Activated CD4-positive, alpha-beta T cell treated with anti-CD3 and anti-CD28 coated beads for 48 hours (primary cell): ENCODE data around the gene MYO15A.
"Not testable (repeated sequence)": the region's sequence is repeated elsewhere in the genome, so short reads cannot be mapped to it uniquely, and the experiment has no call there.

Experiments used
- DNase-seq: peaks from one replicate; pipeline ENCODE4 v3.0.0-alpha.2; 2020

The MYO15A gene

DNA sequence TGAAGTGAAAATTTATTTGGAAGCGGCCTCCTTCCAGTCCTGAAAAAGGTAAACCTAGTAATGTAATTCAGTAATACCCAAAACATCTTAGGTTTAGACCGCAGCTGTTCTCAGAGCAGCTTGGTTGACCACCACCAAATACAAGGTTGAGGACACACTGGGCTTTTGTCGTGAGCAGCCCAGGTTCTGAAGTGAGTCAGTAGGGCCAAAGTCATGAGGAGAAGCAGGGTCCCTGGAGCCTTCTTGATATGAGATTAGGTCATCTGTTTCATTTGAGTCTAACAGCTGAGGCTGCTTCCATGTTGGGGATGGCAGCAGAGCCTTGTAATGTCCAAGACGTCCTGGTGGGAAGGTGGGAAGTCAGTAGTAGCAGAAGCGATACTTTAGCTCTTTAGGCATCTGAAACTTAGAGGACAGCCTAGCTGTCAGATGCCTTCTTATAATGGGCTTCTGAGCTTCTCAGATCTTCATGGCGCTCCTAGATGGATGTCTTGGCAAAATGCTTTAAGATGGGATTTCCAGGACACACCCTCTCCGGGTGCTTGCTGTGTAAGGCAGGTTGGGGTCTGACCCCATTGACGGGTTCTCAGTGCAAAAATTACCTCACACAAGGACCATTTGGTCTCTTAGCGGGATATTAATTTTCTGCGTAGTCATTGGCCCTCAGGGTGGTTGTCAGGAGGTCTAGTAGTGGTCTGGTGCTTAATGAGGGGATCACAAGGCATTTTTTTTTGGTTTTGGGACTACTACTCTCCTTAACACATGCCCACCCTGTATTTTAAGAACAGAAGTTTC lies 77.5 kb downstream of the MYO15A start:
- no peak for DNase-seq

DNA sequence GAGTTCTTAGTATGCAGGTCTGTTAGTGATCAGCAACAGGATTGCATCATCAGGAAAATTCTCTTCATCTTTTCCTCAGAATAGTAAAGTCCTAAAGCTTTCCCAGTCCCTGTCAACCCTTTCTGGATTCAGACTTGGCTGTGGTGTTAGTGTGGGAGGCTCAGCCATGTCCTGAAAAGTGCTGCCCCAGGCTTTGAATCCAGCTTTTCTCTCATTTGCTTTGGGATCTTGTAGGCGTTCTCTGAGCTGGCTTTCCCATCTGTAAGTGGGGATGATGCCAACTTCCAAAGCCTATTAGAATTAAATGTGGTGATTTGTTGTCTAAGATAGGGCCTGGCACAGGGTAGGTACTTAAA lies 78.0 kb downstream of the MYO15A start:
- DNase-seq, result no peak

DNA sequence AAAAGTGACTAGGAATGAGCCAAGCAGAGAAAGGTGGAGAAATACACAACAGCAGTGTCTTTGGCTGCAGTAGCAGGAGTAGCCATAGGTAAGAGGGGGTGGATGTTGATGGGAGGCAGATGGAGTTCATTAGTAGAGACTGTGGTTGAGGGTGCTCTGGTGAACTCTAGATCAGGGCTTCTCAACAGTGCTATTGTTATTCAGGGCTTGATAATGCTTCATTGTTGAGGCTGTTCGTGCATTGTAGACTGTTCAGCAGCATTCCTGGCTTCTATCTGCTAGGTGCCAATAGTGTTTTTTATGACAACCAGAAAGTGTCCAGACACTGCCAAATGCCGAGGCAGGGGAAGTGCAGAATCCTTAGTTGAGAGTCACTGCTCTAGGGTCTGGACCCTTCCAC lies 78.7 kb downstream of the MYO15A start:
- no peak for DNase-seq

DNA sequence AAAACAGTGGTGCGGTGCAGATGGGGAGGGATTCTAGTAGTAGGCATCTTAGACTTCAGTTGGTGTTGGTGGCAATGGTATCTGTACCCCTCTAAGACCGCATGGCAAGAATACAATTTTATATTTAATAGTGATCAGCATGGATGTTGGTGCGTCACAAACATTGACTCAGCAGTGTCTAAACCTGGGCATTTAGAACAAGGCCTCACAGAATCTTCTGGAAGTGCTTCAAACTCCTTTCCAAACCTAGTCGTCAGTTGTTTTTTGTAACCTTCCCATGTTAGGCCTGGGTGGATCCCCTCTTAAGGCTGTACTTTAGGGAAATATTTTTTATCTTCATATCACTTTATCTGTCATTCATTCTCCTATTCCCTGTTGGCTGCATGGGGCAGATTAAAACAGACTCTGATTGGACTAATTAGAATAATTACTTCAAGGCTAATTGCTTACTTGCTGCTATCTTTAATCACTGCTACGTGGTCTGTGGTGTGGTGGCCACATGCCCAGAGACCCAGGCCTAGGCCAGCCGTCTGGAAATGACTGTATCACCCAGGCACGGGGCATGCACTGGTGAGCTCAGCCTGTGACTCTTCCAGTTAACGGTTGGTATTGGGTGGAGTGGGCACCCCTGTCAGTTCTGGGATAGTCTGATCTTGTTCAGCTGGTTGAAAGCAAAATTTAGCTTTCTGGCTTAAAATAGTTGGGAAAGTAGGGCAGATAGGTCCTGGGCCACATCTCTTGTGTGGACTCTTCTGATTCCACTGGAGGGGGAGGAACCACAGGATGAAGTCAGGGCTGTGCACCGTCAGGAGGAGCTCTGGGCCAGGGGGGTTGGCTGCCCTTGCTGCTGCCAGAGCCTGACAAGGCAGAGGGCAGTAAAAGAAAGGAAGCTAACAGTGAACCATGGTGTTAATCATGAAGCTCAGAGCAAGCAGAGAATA lies 79.5 kb downstream of the MYO15A start:
- DNase-seq, result peak; percentile 41

DNA sequence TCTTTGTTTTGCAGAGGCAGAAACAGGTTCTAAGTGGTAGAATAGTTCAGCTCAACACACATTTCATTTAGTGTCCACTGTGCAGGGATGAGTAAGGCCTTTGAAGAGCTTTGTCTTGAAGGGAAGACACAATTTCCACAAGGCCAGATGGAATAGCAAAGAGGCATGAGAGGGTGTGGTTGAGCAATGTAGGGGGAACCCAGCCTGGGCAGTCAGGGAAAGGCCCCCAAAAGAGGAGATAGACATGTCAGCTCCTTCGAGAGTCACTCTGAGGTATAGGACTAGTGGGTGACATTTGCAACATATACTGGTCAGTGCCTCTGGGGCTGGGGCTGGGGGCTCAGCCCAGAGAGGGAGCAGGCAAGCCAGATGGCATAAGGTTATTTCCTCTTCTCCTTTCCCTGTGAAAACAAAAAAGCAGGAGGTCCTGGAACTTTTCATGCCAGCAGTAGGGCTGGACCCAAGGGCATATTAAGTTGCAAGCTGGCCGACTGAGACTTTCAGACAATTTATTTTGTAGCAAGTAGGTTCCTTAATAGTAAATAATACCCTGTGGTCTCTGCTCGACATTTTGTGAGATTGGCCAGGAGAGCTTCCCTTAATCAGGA lies 82.2 kb downstream of the MYO15A start:
- DNase-seq, result no peak

DNA sequence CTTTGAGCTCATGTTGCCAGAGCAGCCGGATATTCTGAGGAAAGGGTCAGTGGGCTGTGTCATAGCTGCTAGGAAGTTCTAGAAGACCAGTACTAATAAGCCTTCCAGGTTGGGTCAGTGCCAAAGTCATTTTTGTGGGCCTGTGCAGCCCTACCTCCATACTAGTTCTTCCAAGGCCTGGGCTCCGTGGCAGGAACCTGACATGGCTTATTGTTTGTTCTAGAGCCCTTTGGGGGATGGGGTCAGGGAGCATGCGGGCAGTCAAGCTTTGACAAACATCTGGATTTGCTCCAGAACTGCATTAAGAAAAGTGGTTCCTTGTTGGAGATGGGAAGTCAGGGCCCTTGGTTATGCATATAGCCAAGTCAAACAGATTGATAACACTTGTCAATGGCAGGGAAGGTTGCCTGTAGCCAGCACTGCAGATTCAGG lies 82.7 kb downstream of the MYO15A start:
- DNase-seq, result no peak

DNA sequence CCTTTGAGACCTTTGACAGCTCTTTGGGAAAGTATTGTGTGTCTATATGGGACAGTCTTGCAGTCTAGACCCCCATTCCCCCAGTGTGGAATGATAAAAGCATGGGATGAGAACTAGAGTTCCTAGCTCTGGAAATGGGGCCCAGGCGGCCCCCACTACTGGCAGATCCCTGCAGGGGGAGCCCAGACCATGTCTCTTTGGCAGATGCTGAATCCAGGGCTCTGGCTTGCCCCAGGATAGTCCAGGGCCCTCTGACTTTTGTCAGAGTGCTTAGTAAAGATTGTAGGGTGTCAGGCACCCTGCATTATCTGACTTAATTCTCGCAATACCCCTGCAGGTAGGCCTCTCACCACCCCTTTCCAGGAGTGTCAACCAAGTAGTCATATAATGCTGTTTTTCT lies 83.4 kb downstream of the MYO15A start:
- DNase-seq, result no peak

DNA sequence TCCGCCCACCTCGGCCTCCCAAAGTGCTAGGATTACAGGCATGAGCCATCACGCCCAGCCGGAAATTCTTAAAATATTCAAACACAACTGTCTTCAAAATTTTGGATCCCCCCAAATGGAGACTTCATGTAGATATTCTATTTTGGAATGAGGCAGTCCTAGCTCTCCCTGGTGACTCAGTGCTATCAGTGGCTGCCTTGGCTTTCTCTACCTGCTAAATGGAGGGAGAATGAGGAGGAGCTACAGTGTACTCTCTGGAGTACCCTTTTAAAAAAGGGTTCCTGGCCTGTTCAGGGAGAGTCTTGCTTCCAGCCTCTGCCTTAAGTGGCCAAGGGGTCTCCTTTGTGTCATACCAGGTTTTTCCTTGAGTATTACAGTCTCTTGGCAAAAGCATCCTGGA lies 85.8 kb downstream of the MYO15A start:
- no peak for DNase-seq

DNA sequence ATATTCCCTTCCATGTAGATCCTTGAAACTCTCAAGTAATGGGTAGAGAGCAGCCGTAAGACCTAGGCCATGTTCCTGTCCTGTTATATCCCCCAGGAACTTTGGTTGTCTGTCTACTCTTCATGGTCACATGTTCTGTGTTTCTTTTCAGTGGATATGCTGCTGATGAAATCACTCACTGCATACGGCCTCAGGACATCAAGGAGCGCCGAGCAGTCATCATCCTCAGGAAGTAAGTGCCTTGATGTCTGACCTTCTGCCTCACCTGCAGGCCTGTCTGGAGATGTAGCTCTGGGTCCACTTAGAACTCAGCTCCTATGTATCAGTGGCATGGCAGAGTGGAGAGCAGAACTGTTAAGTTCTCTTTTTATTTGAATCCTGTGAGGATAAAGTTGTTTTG lies 86.2 kb downstream of the MYO15A start:
- DNase-seq, result no peak

DNA sequence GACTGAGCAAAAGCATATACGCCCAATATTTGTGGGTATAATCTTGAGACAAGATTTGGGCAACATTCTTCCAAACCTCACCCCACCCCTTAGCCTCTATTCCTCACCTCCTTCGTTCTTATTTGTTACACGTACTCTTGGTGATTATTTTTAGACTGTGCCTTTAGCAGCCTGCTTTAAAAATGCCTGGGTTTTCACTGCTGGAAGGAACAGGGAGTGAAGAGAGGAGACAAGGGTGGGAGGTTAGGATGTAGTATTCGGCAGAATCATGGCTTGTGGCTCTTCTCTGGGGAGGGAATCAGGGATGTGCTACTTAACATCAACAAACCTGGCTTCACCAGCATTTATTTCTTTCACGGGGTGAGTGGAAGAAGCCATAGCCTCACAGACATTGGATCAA lies 86.7 kb downstream of the MYO15A start:
- no peak for DNase-seq

DNA sequence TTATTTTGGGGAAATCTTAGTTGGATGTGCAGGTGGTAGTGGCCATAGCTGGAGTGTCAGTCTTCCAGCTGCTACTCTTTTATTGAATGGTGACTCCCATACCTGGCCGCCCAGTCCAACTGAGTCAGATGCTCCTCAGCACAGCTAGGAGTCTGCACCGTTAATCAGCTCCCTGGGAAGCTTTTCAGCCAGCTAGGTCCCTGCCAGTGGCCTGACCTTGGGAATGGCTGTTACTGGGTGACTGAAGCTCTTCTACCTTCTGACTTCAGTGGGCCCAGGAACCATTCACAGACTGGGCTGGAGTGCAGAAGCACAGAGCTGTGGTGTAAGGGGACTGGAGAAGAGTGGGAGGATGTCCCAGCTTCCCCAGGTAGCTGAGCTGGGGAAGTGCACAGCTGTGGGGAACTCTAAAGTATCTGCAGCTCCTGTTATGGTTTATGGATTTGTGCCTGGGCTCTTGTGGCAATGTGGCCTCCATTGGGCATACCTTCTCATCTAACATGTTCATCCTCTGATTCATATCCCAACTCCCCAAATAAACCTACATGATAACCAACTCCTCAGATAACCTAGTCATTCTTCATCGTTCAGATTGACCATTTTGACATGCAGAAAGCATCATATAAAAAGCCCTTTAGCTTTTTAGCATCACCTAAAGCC lies 89.1 kb downstream of the MYO15A start:
- DNase-seq, result no peak

DNA sequence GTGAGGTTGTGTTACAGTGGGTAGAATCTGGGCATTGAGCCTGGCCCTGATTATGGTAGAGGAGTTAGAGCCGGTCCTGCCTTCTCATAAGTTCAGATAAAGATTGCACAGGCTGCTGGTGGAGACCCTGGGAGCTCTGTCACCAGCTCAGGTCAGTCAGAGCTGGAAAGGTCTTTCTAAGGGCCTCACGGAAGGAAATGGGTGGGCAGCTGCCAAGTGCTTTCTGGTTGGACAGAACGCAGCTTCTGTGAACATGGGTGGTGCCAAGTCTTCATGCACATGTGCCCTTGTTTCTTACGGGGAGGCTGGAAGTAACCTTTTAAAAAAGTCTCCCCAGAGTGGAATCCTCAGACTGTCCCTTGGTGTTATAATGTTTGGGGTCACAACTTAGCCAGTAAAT lies 90.0 kb downstream of the MYO15A start:
- DNase-seq, result no peak

DNA sequence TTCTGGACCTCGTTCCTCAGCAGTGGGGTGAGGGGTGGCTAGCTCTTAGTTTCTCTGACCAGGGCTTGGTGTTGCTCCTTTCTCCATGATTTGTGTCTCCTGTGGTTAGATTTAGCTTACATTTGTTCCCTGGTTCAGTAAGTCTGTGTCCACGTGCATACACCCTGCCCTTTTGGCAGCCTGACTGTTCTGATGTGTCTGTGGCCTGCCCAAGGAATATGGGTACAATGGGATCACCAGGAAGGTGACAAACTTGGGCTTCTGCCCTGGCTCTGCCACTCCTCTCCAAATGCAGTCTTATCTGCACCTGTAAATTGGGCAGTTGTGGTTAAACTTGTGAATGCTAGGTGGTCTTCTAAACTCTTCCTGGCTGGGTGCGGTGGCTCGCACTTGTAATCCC lies 92.6 kb downstream of the MYO15A start:
- DNase-seq, result no peak

DNA sequence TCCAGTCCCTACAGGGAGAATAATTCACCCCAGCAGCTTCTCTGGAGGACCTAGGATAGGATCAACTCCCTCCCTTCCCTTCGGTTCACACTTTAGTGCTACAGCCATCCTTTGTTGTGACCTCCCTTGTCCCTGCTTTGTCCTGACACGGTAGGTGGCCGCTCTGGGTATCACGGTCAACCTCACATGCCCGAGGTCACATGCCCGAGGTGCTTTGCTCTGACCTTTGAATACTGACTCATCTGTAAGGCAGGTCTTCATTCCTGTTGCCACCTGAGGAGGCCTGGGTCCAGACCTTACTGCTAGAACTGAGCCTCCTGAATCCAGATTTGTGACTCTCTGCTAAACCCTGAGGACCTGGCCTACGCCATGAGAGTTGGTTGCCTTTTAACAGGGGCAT lies 94.8 kb downstream of the MYO15A start:
- DNase-seq, result no peak

DNA sequence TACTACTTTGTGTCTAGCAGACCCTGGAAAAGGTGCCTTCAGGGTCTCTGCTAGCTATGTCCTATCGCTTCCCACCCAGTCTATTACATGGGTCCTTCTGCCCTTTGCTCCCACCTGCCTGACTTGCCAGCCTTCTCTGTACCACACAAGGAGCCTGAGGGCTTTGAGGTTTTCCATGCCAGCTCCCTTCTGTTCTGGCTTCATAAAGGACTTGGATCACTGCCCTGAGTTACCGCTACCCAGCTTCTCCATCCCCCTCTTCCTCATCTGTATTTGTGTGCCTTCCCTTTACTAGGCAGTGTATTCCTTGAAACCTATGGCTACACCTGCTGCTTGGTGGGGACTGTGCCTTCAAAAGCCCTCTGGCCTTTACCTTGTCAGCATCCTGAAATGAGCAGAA lies 97.3 kb downstream of the MYO15A start:
- no peak for DNase-seq

DNA sequence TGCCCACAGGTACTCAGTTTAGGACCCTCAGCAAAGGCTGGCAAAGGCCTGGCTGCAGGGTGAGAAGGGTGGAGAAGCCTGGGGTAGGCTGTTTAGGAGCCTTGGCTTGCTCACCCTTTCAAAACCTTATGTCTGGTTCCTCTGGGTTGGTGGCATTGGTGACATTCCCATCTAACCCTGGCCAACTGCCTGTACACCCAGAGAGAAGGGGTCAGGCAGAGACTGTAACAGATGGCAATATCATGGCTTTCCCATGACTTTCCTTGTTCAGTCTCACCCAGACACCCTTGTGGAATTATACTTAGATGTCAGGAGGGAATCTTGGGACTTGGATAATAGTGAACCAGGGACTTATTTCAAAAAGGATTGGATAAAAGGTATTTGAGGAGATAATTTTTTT lies 98.4 kb downstream of the MYO15A start:
- no peak for DNase-seq

DNA sequence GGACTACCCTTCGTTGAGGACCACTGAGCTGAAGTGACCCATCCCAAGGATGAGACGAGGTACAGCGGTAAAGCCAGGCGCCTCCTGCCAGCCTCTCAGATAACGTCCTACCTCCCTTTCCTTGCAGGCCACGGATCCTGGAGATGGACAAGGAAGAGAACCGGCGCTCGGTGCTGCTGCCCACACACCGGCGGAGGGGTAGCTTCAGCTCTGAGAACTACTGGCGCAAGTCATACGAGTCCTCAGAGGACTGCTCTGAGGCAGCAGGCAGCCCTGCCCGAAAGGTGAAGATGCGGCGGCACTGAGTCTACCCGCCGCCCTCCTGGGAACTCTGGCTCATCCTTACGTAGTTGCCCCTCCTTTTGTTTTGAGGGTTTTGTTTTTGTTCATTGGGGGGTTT lies 99.5 kb downstream of the MYO15A start:
- no peak for DNase-seq

DNA sequence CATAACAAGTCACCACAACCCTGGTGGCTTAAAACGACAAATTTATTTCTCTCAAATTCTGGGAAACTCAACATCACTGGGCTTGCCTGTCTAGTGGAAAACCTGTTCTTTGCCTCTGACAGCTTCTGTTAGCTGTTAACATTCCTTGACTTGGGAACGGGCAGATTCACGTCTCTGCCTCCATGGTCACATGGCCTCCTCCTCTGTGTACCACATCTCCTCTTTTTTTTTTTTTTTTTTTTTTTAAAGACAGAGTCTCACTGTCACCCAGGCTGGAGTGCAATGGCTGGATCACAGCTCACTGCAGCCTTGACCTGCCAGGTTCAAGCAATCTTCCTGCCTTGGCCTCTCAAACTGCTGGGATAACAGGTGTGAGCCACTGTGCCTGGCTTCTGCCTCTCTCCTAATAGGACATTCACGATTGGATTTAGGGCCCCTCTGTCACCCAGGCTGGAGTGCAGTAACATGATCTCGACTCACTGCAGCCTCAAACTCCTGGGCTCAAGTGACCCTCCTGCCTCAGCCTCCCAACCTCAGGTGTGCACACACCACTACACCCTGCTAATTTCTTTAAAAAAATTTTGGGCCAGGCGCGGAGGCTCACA lies 105.2 kb downstream of the MYO15A start:
- DNase-seq, result no peak

DNA sequence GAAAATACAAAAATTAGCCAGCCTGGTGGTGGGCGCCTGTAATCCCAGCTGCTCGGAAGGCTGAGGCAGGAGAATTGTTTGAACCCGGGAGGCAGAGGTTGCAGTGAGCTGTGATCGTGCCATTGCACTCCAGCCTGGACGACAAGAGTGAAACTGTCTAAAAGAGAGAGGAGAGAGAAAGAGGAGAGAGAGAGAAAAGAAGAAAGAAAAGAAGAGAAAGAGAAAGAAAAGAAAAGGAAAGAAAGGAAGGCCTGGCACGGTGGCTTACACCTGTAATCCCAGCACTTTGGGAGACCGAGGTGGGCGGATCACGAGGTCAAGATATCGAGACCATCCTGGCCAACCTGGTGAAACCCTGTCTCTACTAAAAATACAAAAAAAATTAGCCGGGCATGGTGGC lies 108.3 kb downstream of the MYO15A start:
- not testable (repeated sequence) for DNase-seq

DNA sequence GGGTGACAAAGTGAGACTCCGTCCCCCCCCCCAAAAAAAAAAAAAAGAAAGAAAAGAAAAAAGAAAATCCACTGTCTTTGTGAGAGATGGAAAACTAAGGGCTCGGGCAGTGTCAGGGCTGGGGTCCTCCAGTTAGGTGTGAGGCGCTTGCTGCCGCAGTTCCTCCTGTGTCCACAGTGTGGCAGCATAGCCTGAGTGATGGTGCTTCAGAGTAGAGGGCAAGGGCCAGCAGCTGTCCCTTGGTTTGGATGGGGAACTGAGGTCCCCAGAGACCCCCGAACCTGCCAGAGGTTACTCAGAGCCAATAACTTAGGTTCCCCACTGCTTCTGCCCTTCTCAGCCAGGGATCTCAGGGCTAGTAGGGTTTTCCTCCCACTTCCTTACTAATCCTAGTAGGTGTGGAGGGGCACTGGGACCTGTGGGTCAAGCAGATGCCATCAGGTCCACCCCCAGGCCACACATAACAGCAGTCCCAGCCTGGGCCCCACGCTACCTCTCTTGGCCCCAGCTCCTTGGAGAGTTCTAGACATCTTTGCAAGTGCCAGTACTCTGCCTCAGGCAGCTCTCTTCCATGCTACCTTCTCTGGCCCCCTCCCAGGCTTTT lies 109.0 kb downstream of the MYO15A start:
- DNase-seq, result peak; percentile 83

DNA sequence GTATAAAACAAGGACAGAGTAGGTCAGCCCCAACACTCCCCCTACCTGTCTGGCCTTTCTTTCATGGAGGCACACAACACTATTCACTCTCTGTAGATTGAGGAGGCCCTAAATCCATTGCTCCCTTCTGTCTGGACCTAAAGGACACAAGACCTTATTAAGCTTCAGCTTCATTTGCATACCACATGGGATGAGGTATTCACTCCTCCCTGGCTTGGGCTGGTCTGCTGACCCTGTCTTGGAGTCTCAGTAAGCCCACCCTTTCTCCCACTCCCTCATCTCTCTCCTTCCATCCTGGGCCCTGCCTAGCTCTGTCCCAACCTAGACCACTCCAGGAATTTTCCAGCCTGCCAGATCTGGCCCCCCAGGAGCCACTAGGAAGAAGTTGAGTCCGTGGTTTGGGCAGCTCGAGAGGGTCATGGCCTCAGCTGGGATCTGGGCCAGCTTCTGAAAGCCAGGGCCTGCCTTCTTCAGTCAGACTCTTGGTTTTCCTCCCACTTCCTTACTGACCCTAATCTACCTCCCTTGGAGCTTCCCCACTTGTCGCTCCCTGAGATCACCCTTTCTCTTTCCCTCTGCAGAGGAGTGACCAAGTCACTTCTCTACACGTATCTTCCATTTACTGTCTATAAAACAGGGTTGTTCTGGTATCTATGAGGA lies 110.3 kb downstream of the MYO15A start:
- DNase-seq, result no peak

DNA sequence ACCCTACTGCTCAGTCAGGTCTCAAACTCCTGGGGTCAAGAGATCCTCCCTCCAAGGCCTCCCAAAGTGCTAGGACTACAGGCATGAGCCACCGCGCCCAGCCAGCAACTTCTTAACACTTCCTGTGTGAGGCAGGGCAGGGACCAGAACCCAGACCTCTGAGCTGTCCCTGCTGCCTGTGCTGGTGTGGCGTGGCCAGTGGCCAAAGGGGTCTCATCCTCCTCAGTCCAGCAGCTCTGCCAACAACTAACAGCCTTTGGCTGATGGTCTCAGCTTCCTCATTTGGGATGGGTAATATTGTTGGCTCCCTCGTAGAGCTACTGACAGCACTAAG lies 115.5 kb downstream of the MYO15A start:
- no peak for DNase-seq
